K562 (cell line): ENCODE measurements around the gene SPINT1.

Experiments used
- ATF1 ChIP-seq, 2 experiments: fragments of 450-650 bp in 1 of 2; IDR thresholded peaks; 2 replicates each; pipeline ENCODE4 v1.6.1; 2016; ENCODE audit warnings: missing compliant biosample characterization in 1 of 2, missing genetic modification characterization in 1 of 2
- CTCF ChIP-seq, 3 experiments: IDR thresholded peaks in 2 of 3; conservative IDR thresholded peaks in 1 of 3; 2 replicates each; pipeline ENCODE4 v1.5.1; 2011 to 2012; ENCODE audit warnings: low read length in 3 of 3, mild to moderate bottlenecking in 3 of 3, control low read depth in 2 of 3, improper control_type of control experiment in 1 of 3, inconsistent platforms in 1 of 3, low read depth in 1 of 3, mixed read lengths in 1 of 3, moderate library complexity in 1 of 3; ENCODE audit not compliant: insufficient read depth in 2 of 3
- E2F1 ChIP-seq: sonication (generic); formaldehyde crosslinking; IDR thresholded peaks from 2 replicates; pipeline ENCODE4 v1.8.1; 2023; ENCODE audit warnings: mild to moderate bottlenecking, missing genetic modification reagents, moderate library complexity
- GATA2 ChIP-seq: sonication (generic); formaldehyde crosslinking; IDR thresholded peaks from 2 replicates; pipeline ENCODE4 v1.4.0; 2020; ENCODE audit warnings: mild to moderate bottlenecking, missing genetic modification reagents
- MTA3 ChIP-seq: fragments of 450-650 bp; formaldehyde crosslinking; IDR thresholded peaks from 2 replicates; pipeline ENCODE4 v1.6.1; 2017; ENCODE audit warnings: mild to moderate bottlenecking, borderline replicate concordance
- YBX1 ChIP-seq: fragments of 450-650 bp; IDR thresholded peaks from 2 replicates; pipeline ENCODE4 v1.7.1; 2016; ENCODE audit warnings: mild to moderate bottlenecking

- TF ChIP-seq GATA2 (CRISPR knock-in tag) (no peak), YBX1 (no peak), MTA3 (no peak), ATF1 (CRISPR knock-in tag; IDR thresholded peaks at IDR 0.05) (no peak), ATF1 (tag; IDR thresholded peaks at IDR 0.05) (no peak), E2F1 (no peak), CTCF (IDR thresholded peaks at IDR 0.05 in 2 of 3, conservative IDR thresholded peaks at IDR 0.05 in 1 of 3; ENCODE audit: insufficient read depth in 2 of 3, low read depth in 1 of 3, low read length in 3 of 3) (no peak)
Measured at GRCh38 chr15:40869686-40870085, 25.8 kb downstream of the SPINT1 start.
